HG02884 (cell line): ENCODE results near the gene SOS2.

Experiments used
- ATAC-seq: cut with Tn5 transposase; IDR thresholded peaks from one replicate; pipeline ENCODE4 v1.9.1; 2021; ENCODE audit warnings: mild to moderate bottlenecking, moderate library complexity; ENCODE audit not compliant: unreplicated experiment

SOS2 gene

GRCh38 chr14:50231475-50232275, at the start of gene SOS2:
SOS2 (minus strand) TSS chr14:50231578; CDS start chr14:50231283, 295 bp downstream.
- peak; percentile 76 for ATAC-seq

- ATAC-seq = no peak
Measured at GRCh38 chr14:50272498-50272897, 41.1 kb upstream of the SOS2 start.

DNA sequence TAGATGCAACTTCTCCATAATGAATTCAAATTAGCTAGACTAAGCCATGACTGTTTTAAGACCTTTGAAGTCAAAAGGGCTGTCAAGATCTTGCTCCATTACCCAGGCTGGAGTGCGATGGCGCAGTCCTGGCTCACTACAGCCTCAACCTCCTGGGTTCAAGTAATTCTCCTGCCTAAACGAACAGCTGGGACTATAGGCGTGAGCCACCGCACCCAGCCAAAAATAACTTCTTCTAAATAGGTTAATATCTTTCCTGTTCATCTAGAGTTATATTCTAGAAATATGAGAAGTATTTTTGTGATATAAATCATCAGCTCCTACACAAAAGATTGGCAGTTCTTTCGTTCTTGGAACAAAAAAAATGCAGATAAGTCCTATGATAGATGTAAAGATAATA, 39.6 kb upstream of the SOS2 start:
- ATAC-seq = no peak

DNA sequence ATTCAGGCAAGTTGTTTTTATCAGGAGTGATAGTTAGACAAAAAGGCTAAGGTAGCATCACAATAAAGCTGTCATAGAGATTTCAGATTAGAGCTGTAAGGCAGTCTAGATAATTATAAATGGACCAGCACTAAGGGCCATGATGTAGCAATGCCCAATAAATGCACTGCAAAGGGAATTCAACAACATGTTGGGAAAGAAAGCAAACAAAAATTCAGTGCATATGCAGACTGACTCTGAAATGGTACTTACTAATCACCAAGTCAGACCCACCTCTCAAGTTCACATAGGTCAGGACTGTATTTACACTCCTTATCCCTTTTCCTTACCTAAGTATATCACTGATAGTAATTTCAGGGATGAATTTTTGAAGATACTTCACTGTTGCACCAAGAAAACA, 33.7 kb upstream of the SOS2 start:
- no peak for ATAC-seq

DNA sequence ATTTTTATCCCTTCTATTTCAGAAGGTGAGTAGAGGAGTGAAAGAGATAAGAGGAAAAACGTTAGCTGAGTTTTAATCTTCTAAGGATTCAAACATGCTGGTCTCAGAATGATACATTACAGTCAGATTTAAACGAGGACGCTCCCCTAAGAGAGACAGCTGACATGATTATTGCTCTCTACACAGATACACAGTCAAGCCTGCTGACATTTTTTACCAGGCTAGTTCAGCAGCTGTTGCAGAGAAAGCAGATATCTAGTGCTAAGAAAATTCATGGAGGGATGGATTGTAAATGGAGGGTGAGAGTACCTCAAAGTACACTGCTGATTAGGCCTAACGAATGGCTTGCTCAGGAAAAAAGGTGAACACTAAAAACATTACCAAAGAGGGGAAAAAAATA, 31.9 kb upstream of the SOS2 start:
- no peak for ATAC-seq

GRCh38 chr14:50262865-50263264, 31.5 kb upstream of the SOS2 start:
- no peak for ATAC-seq

DNA sequence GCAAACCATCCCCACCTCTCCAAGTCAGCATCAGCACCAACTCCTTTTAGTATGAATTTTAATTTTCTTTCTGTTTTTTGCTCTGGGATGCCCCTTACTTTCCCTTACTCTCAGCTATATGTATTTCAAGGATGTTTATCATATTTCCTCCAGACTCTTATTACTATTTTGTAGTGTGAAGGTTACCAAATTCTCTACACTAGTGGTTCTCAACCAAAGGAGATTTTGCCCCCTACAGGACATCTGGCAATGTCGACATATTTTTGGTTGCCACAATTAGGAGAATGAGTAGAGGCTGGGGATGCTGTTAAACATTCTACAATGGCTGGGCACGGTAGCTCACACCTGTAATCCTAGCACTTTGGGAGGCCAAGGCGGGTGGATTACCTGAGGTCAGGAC, 29.1 kb upstream of the SOS2 start:
- no peak for ATAC-seq

DNA sequence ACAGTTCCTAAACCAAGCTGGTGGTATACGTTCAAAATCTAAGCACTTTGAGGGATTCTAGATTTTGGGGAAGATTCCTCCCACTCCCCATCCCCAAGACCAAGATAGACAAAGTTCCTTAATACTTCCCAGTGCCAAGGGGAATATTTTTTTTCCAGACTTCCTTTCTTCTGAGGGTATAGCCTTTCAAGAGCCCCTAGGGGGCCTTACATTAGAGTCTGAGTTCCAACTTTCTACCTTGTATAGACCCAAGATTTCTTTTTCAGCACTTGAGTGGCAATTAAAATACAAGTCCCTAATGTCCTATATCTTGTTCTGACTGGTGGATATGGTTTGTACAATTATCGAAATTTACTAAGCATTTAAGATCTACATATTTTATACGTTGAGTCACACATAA, 28.7 kb upstream of the SOS2 start:
- ATAC-seq = no peak

GRCh38 chr14:50257732-50258131, 26.4 kb upstream of the SOS2 start:
- no peak for ATAC-seq

DNA sequence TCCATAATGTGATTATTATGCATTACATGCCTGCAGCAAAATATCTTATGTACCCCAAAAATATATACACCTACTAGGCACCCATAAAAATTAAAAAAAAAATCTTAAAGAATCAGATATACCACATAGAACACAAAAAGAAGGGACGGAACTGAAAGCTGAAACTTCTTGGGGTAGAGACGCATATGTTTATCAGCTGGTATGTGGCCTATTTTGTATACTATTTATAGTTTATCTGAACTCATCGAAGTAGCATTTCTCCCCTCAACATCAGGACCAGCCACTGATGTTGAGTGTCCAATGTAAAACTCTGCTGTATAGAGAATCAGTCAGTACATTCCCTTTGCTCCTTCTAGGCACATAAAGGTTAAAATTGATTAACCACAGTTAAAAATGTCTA, 22.9 kb upstream of the SOS2 start:
- ATAC-seq = no peak

- ATAC-seq = no peak
Measured at GRCh38 chr14:50249136-50249775, 17.9 kb upstream of the SOS2 start.

DNA sequence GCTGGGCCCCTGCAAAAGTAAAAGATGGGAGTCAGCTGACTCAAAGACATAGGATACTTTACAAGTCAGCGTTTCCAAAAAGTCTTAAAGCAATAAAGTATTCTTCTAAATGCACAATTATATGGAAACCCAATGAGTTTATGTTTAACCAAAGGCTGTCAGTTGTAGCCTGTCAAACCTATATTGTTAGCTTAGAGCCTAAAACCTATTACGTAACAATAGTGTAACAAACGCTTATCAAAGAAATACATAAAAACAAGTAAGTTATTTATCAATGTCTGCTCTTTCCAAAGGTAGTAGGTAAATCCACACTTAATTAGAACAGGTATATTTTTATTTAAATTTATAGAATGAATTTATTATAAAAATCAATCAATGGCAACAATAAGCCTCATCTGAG, 15.9 kb upstream of the SOS2 start:
- no peak for ATAC-seq

DNA sequence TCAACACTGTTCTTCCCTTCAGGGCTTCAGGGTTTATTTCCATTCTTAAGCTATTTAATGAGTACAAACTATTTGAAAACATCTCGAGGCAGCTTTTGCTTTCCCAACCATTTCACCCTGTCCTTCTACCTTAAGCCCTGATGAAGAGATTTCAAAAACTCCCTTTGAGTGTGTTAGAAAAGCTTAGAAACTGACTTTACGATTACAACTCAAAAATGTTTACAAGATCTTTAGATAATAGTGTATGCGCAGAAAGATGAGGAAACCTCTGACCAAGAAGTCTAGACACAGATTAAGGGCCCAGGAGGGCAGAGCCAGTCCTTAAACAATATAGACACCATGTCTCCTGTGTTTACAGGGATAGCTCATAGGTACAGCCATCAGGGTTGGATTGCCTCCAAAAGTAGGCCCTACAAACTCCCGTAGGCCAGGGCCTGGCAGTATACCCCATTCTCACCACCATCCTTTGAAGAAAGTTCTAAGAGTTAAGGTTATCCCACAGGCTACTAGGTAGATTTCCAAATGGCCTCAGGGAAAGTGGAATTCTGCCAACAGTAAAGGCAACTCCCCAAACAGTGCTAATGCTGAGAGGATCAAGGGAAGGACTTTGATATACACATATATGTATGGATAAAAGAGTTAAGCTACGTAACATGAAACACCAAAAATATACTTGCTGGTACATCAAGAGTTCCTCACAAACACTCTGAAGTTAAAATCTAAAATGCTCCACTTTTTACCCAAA, 11.4 kb upstream of the SOS2 start:
- no peak for ATAC-seq

DNA sequence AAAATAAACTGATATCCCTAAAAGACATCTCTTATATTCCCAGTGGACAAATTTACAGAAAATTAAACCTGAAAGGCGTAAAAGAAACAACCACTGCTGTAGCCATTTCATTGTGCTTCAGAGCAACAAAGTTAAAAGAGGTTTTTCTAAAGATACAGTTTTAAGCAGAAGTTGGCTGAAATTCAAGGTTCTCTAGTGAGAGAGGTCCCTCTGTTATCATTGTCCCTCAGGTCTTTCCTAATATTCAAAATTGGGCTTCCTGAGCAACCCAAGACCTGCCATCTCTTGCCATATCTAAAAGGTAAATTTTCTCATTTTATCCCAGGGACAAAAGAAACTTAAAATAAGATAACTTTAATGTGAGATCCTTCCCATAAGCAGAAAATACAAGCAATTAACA, 10.7 kb upstream of the SOS2 start:
- no peak for ATAC-seq

DNA sequence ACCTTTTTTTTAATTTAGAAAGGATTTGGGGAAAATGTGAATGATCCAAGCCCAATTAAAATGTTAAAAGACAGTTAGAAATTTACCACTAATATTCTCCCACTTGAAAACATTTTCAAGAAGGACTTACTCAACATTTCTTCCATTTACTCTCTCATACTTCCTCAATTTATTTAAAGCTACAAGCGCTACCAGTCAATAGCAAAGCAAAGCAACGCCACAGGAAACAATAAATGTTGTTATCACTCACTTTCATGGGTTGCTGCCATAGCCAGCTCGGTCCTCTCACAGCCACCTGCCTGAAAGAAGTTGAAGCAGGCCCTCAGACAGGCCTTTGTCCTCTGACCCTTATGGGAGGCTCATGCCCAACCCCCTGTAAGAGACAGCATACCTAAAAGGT, 6.0 kb upstream of the SOS2 start:
- no peak for ATAC-seq

GRCh38 chr14:50233951-50234250, 2.5 kb upstream of the SOS2 start:
- ATAC-seq = no peak

- ATAC-seq = no peak
Measured at GRCh38 chr14:50233166-50233950, 2.0 kb upstream of the SOS2 start.

DNA sequence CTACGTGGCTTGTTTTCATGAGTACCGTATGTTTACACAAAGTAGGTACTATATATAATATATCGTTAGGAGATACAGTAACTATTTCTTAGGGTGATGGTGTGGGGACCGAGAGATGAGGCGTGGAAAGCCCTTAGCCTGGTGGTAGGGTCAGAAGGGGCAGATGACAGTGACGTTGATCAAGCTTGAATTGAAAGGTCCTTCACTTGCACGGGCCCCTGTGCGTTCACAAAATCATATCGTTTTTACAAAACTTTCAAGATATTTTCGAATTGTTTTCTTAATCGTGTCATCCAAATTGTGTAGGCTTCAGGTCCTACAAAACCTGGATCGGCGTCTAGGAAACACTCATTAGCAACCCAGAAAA, 881 bp upstream of the SOS2 start:
- no peak for ATAC-seq

DNA sequence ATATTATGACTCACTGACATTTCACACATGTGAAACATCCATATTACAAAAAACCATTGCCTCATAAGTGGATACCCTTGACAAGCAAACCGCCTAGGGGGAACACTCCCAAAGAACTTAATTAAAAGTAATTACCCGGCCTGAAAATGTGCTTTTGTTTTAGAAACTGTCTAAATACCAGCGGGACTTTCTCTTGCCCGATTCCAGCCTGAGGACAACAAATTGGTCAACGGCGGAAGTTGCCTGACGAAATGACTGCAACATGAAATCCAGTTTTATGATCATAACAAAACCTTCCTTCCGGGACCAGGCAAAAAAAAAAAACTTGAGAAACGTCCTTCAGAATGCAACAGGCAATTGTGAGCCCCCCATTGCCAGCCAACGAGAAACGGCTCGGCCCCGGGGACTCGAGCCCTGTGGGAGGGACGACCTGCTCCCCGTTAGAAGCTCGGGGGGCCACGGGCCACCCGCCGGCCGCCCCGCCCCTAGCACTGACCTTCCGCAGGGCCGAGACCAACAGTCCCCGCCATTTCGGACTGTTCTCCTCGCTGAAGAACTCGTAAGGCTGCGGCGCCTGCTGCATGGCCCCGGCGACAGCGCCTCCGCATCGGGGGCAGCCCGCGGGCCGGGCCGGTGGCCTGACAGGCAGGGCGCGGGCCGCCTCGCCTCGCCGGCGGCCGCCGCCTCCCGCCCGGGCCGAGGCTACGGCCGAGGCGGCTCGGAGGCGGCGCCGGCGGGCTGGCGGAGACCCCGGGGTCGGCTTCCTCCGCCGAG, 490 bp downstream of the SOS2 start:
- ATAC-seq = peak; percentile 30

GRCh38 chr14:50230401-50230700, 1.0 kb downstream of the SOS2 start:
- ATAC-seq = no peak

GRCh38 chr14:50229681-50230080, 1.7 kb downstream of the SOS2 start:
- no peak for ATAC-seq
